Vagina (tissue), 2 donors: ENCODE data around the gene NPLOC4.

Source experiments
- CTCF ChIP-seq, 3 experiments: fragments of 450-650 bp in 2 of 3; fragments of 200-600 bp in 1 of 3; sonication (generic) in 1 of 3; IDR thresholded peaks; one replicate each; pipeline ENCODE4 v1.5.1; 2017 to 2019; ENCODE audit warnings: antibody characterized with exemption in 3 of 3, mild to moderate bottlenecking in 2 of 3, moderate library complexity in 2 of 3
- POLR2AphosphoS5 ChIP-seq, 2 donors: sonication (generic); formaldehyde crosslinking; IDR thresholded peaks; one replicate each; pipeline ENCODE4 v1.9.0; 2017; ENCODE audit warnings: antibody characterized with exemption in 2 of 2, mild to moderate bottlenecking in 2 of 2, low read depth in 1 of 2; ENCODE audit not compliant: insufficient read depth in 1 of 2

GRCh38 chr17:81583589-81584342 lies 53.1 kb downstream of the NPLOC4 start:
- TF ChIP-seq POLR2AphosphoS5 (IDR thresholded peaks at IDR 0.05; ENCODE audit: insufficient read depth in 1 of 2, low read depth in 1 of 2), result no peak
- no peak for TF ChIP-seq CTCF (IDR thresholded peaks at IDR 0.05)
